ENCODE data around the gene ICAM2. TPM values are rescaled to one million over a fixed set of nuclear protein-coding genes. Genes with fewer than 3 reads are reported as not detected.
A peak's percentile ranks its signal among the peaks of the same experiment; 100 is the strongest.

Gene ICAM2
- total and polyA plus RNA-seq, 2 donors (not counting 3 experiments of a cell fraction or from before 2014, with no cell fraction given) = 586 to 2,377 TPM

DNA sequence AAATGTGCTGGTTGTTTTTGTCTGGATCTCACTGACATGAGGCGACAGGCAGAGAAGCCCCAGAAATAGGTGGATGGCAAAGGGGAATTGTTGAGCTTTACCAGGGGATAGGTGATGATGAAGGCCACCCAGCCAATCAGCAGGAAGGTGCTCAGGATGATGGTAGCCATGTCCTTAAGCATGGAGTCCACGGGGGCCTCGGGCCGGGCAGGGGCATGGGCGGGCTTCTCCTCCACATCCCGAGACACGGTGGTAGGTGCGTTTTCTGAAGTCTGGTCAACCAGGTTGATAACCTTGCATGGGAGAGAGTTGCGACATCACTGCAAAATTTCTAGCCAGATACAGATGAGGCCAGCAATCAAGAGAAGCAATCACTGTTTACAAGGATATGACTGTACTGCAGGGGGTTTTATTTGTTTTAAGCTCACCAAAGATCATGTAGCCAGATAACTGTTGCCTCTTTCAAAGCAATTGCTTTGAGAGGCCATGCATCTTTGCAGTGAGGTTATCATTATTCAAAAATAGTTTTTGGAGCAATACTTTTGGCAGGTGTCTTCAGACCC is 37.3 kb upstream of the ICAM2 start:
- peaks cover 0 to 21% of the 10 kb centered on the region in 2 experiments for H3K36me3 ChIP-seq (ENCODE audit: control insufficient read depth in 2 of 2, extremely low read depth in 1 of 2, insufficient read depth in 2 of 2, low read length in 2 of 2)
- dilution Hi-C loops (cut with MboI; ENCODE audit: extremely low pct_ligation_motif_present, low sequenced_read_pairs) (no loop called here), intact Hi-C loops (cut with micrococcal nuclease) (no loop called here)
- no TSS peak for BruUV-seq (replicated peaks)
- DNase-seq (ENCODE audit: low read depth, low spot score) (no peak), FAIRE-seq (peak; percentile 21)
- no peaks in the 10 kb centered on the region for H3K27me3 ChIP-seq (ENCODE audit: control insufficient read depth in 2 of 2, insufficient read depth in 2 of 2, low read length in 2 of 2)
- H3K9ac ChIP-seq (replicated peaks; ENCODE audit: extremely low read depth, insufficient read depth, low read length) = no peak overlapping the region
- no peak overlapping the region for H3K27ac ChIP-seq (ENCODE audit: insufficient read depth, low read depth, low read length)
- CTCF ChIA-PET = interaction anchor here (0.5 to 2.8 kb wide), 3 partner anchors 27 to 87 kb away, joined by 3 to 11 read pairs (median 4); no protein-coding TSS in a partner anchor
- no peaks in the 10 kb centered on the region for H3K9me3 ChIP-seq (replicated peaks; ENCODE audit: control insufficient read depth, insufficient read depth, low read length)
- peak; percentile 78 for TF ChIP-seq GATA2 (IDR thresholded peaks at IDR 0.05; ENCODE audit: insufficient read depth, insufficient read length, low read depth, low read length)
- TF ChIP-seq MYC (IDR thresholded peaks at IDR 0.05; ENCODE audit: low read depth, low read length) = no peak
- peaks cover 22% of the 10 kb centered on the region for H3K4me1 ChIP-seq (ENCODE audit: control insufficient read depth, extremely low read depth, insufficient read depth, low read length)
- no peaks in the 10 kb centered on the region for H3K9me1 ChIP-seq (replicated peaks; ENCODE audit: control insufficient read depth, extremely low read depth, insufficient read depth, low read length)
- no peak overlapping the region for H2AFZ ChIP-seq (ENCODE audit: low read depth, low read length)
- no peaks in the 10 kb centered on the region for H3K79me2 ChIP-seq (ENCODE audit: control insufficient read depth, insufficient read depth, low read length)
- no peaks in the 10 kb centered on the region for H4K20me1 ChIP-seq (replicated peaks; ENCODE audit: control insufficient read depth, extremely low read depth, insufficient read depth, low read length)
- no peak overlapping the region for H3K4me3 ChIP-seq (replicated peaks in 1 of 3; ENCODE audit: insufficient read depth in 1 of 3, low read depth in 1 of 3, low read length in 3 of 3)
- POLR2A ChIA-PET = no interaction called here
- no peak overlapping the region for H3K4me2 ChIP-seq (ENCODE audit: insufficient read depth, low read length)

- Histone ChIP-seq H3K27me3 (ENCODE audit: control insufficient read depth in 2 of 2, insufficient read depth in 2 of 2, low read length in 2 of 2) (no peaks in the 10 kb centered on the region), H3K79me2 (ENCODE audit: control insufficient read depth, insufficient read depth, low read length) (no peaks in the 10 kb centered on the region), H2AFZ (ENCODE audit: low read depth, low read length) (no peak overlapping the region), H3K36me3 (ENCODE audit: control insufficient read depth in 2 of 2, extremely low read depth in 1 of 2, insufficient read depth in 2 of 2, low read length in 2 of 2) (peaks cover 0 to 25% of the 10 kb centered on the region in 2 experiments), H3K27ac (ENCODE audit: insufficient read depth, low read depth, low read length) (no peak overlapping the region), H3K4me2 (ENCODE audit: insufficient read depth, low read length) (no peak overlapping the region), H3K4me1 (ENCODE audit: control insufficient read depth, extremely low read depth, insufficient read depth, low read length) (peaks cover 17% of the 10 kb centered on the region), H4K20me1 (replicated peaks; ENCODE audit: control insufficient read depth, extremely low read depth, insufficient read depth, low read length) (no peaks in the 10 kb centered on the region), H3K9me1 (replicated peaks; ENCODE audit: control insufficient read depth, extremely low read depth, insufficient read depth, low read length) (no peaks in the 10 kb centered on the region), H3K4me3 (replicated peaks in 1 of 3; ENCODE audit: insufficient read depth in 1 of 3, low read depth in 1 of 3, low read length in 3 of 3) (no peak overlapping the region), H3K9ac (replicated peaks; ENCODE audit: extremely low read depth, insufficient read depth, low read length) (no peak overlapping the region), H3K9me3 (replicated peaks; ENCODE audit: control insufficient read depth, insufficient read depth, low read length) (no peaks in the 10 kb centered on the region)
- FAIRE-seq (no peak), DNase-seq (ENCODE audit: low read depth, low spot score) (no peak)
- TF ChIP-seq MYC (IDR thresholded peaks at IDR 0.05; ENCODE audit: low read depth, low read length) (no peak), POLR2A (IDR thresholded peaks at IDR 0.05; ENCODE audit: low read depth, low read length) (no peak), GATA2 (IDR thresholded peaks at IDR 0.05; ENCODE audit: insufficient read depth, insufficient read length, low read depth, low read length) (no peak), POLR2AphosphoS5 (IDR thresholded peaks at IDR 0.05; ENCODE audit: insufficient read depth, low read depth, low read length) (no peak), CTCF (IDR thresholded peaks at IDR 0.05; ENCODE audit: extremely low read depth in 1 of 2, insufficient read depth in 1 of 2, low read depth in 1 of 2, low read length in 2 of 2) (no peak), EZH2 (IDR thresholded peaks at IDR 0.05; ENCODE audit: borderline replicate concordance, low read depth, low read length, severe bottlenecking) (no peak), FOS (IDR thresholded peaks at IDR 0.05; ENCODE audit: borderline replicate concordance, insufficient read depth, low read length) (no peak), JUN (IDR thresholded peaks at IDR 0.05; ENCODE audit: borderline replicate concordance, insufficient read depth, insufficient read length, low read depth) (no peak)
- TF ChIP-seq, protein P1, sequence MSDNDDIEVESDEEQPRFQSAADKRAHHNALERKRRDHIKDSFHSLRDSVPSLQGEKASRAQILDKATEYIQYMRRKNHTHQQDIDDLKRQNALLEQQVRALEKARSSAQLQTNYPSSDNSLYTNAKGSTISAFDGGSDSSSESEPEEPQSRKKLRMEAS (IDR thresholded peaks at IDR 0.05; ENCODE audit: insufficient read depth, insufficient read length) = no peak
- no TSS peak for BruUV-seq (replicated peaks)
- dilution Hi-C loops (cut with MboI; ENCODE audit: extremely low pct_ligation_motif_present, low sequenced_read_pairs) (no loop called here), intact Hi-C loops (cut with micrococcal nuclease) (no loop called here)
- CTCF ChIA-PET = interaction anchor here (2.8 to 2.9 kb wide), 2 partner anchors 27 to 77 kb away, joined by 11 to 21 read pairs; no protein-coding TSS in a partner anchor
- POLR2A ChIA-PET = interaction anchor here (0.6 kb wide), 1 partner anchor 89 kb away, joined by 7 read pairs; no protein-coding TSS in a partner anchor
These were observed 36.0 kb upstream of the ICAM2 start for GRCh38 chr17:64056269-64057005.
